Activated CD4-positive, CD25-positive, alpha-beta regulatory T cell treated with anti-CD3 and anti-CD28 coated beads, Interleukin-2, amount 50 U/mL, for 72 hours (primary cell): ENCODE results near the gene RPRD2.

Experiments
- DNase-seq: peaks from one replicate; pipeline ENCODE4 v3.0.0; 2021

RPRD2 gene

GRCh38 chr1:150516050-150516591 lies 152.2 kb downstream of the RPRD2 start:
- no peak for DNase-seq

GRCh38 chr1:150516616-150517015 lies 152.7 kb downstream of the RPRD2 start:
- DNase-seq: no peak

- no peak for DNase-seq
Measured at GRCh38 chr1:150521196-150521968, 157.4 kb downstream of the RPRD2 start.

GRCh38 chr1:150525348-150525747 lies 161.4 kb downstream of the RPRD2 start:
- no peak for DNase-seq
